GM21737 (cell line): ENCODE data around the gene GPR101.

Experiments used
- ATAC-seq: cut with Tn5 transposase; IDR thresholded peaks from one replicate; pipeline ENCODE4 v1.9.1; 2021; ENCODE audit warnings: mild to moderate bottlenecking, moderate library complexity; ENCODE audit not compliant: unreplicated experiment

GPR101 gene

GRCh38 chrX:137033774-137034507 is at the start of gene GPR101:
Gene GPR101 (minus strand): TSS chrX:137033995. CDS start chrX:137031674, 2,321 bp downstream.
- no peak for ATAC-seq

GRCh38 chrX:137081239-137081638 is 47.4 kb upstream of the GPR101 start:
- ATAC-seq: no peak

- ATAC-seq: no peak
Measured at GRCh38 chrX:137072396-137072795, 38.6 kb upstream of the GPR101 start.

- ATAC-seq: no peak
Measured at GRCh38 chrX:137071596-137071995, 37.8 kb upstream of the GPR101 start.

GRCh38 chrX:137067147-137067546 is 33.4 kb upstream of the GPR101 start:
- ATAC-seq: no peak

- ATAC-seq: no peak
Measured at GRCh38 chrX:137062915-137063617, 29.3 kb upstream of the GPR101 start.

- ATAC-seq: no peak
Measured at GRCh38 chrX:137058339-137059127, 24.7 kb upstream of the GPR101 start.

GRCh38 chrX:137052643-137053235 is 18.9 kb upstream of the GPR101 start:
- ATAC-seq: no peak

- peak; percentile 94 for ATAC-seq
Measured at GRCh38 chrX:137051978-137052642, 18.3 kb upstream of the GPR101 start.

GRCh38 chrX:137044893-137045292 is 11.1 kb upstream of the GPR101 start:
- ATAC-seq: no peak

GRCh38 chrX:137043736-137044135 is 9.9 kb upstream of the GPR101 start:
- no peak for ATAC-seq

- ATAC-seq: no peak
Measured at GRCh38 chrX:137041329-137041728, 7.5 kb upstream of the GPR101 start.

GRCh38 chrX:137040113-137040794 is 6.5 kb upstream of the GPR101 start:
- ATAC-seq: no peak

- ATAC-seq: no peak
Measured at GRCh38 chrX:137034508-137034872, 695 bp upstream of the GPR101 start.

- ATAC-seq: no peak
Measured at GRCh38 chrX:137032841-137033773, 688 bp downstream of the GPR101 start.

GRCh38 chrX:137032341-137032694 is 1.5 kb downstream of the GPR101 start:
- no peak for ATAC-seq

GRCh38 chrX:137031517-137032340 is 2.1 kb downstream of the GPR101 start:
- ATAC-seq: peak; percentile 78

GRCh38 chrX:137031039-137031438 is 2.8 kb downstream of the GPR101 start:
- ATAC-seq: no peak
